GM23338 (cell line): ENCODE measurements around the gene RHBDD2. TPM values are rescaled to one million over a fixed set of nuclear protein-coding genes. Genes with fewer than 3 reads are reported as not detected.

Experiments used
- ATAC-seq: fragments of 200-7000 bp; cut with Tn5 transposase; 3 replicates; pipeline ENCODE4 v1.9.1; 2020
- DNase-seq: peaks from one replicate; pipeline ENCODE4 v3.0.0-alpha.2; 2015; ENCODE audit warnings: low spot score
- H2AFZ ChIP-seq: fragments of 200-600 bp; sonication (generic); 2 replicates; pipeline ENCODE4 v1.8.0; 2016; ENCODE audit warnings: antibody characterized with exemption, mild to moderate bottlenecking, moderate library complexity
- H3F3A ChIP-seq: fragments of 200-600 bp; sonication (generic); replicated peaks from 2 replicates; pipeline ENCODE4 v1.8.0; 2017; ENCODE audit warnings: antibody characterized with exemption, mixed run types, low read depth
- H3K27ac ChIP-seq: fragments of 200-600 bp; sonication (generic); 2 replicates; pipeline ENCODE4 v1.6.1; 2016; ENCODE audit warnings: low read depth
- H3K27me3 ChIP-seq: fragments of 200-600 bp; sonication (generic); 2 replicates; pipeline ENCODE4 v1.8.0; 2016; ENCODE audit warnings: mild to moderate bottlenecking, mixed run types, moderate library complexity; ENCODE audit not compliant: insufficient read depth
- H3K36me3 ChIP-seq: fragments of 200-600 bp; sonication (generic); 2 replicates; pipeline ENCODE4 v1.8.0; 2016; ENCODE audit warnings: mild to moderate bottlenecking; ENCODE audit not compliant: insufficient read depth
- H3K4me1 ChIP-seq: fragments of 200-600 bp; sonication (generic); 2 replicates; pipeline ENCODE4 v1.8.0; 2016; ENCODE audit warnings: mild to moderate bottlenecking, moderate library complexity; ENCODE audit not compliant: insufficient read depth
- H3K4me2 ChIP-seq: fragments of 200-600 bp; sonication (generic); 2 replicates; pipeline ENCODE4 v1.7.1; 2017; ENCODE audit warnings: mixed run types
- H3K4me3 ChIP-seq: fragments of 200-600 bp; sonication (generic); 2 replicates; pipeline ENCODE4 v1.6.1; 2016; ENCODE audit warnings: mixed run types
- H3K79me2 ChIP-seq: fragments of 200-600 bp; sonication (generic); replicated peaks from 2 replicates; pipeline ENCODE4 v1.8.0; 2017; ENCODE audit warnings: mild to moderate bottlenecking; ENCODE audit not compliant: insufficient read depth
- H3K9me2 ChIP-seq: fragments of 200-600 bp; sonication (generic); 2 replicates; pipeline ENCODE4 v1.8.0; 2017; ENCODE audit not compliant: insufficient read depth
- H4K20me1 ChIP-seq: fragments of 200-600 bp; sonication (generic); replicated peaks from 2 replicates; pipeline ENCODE4 v1.8.0; 2017; ENCODE audit warnings: mild to moderate bottlenecking; ENCODE audit not compliant: insufficient read depth
- H3K27ac Mint-ChIP-seq: 2 replicates; pipeline ENCODE4 v1.8.0; 2020; ENCODE audit warnings: inconsistent platforms, mild to moderate bottlenecking, moderate library complexity, mixed read lengths
- H3K27me3 Mint-ChIP-seq: 3 replicates; pipeline ENCODE4 v1.8.0; 2022; ENCODE audit warnings: low read depth, mild to moderate bottlenecking, moderate library complexity, mixed read lengths, inconsistent platforms; ENCODE audit not compliant: insufficient read depth, poor library complexity
- H3K36me3 Mint-ChIP-seq: 3 replicates; pipeline ENCODE4 v1.8.0; 2021; ENCODE audit warnings: low read depth, mild to moderate bottlenecking, inconsistent platforms, moderate library complexity, mixed read lengths
- H3K4me1 Mint-ChIP-seq: 3 replicates; pipeline ENCODE4 v1.8.0; 2020; ENCODE audit warnings: mild to moderate bottlenecking, inconsistent platforms, mixed read lengths
- H3K4me3 Mint-ChIP-seq: 3 replicates; pipeline ENCODE4 v1.8.0; 2021; ENCODE audit warnings: moderate library complexity, mild to moderate bottlenecking, inconsistent platforms, mixed read lengths
- H3K9me3 Mint-ChIP-seq: 3 replicates; pipeline ENCODE4 v1.8.0; 2020; ENCODE audit warnings: moderate library complexity, mild to moderate bottlenecking, inconsistent platforms, mixed read lengths
- CREB1 ChIP-seq: fragments of 250-450 bp; sonication (Bioruptor Pico); IDR thresholded peaks from 2 replicates; pipeline ENCODE4 v1.5.0; 2020; ENCODE audit warnings: low read depth, mild to moderate bottlenecking, moderate library complexity
- JUNB ChIP-seq: IDR thresholded peaks from one replicate; pipeline ENCODE4 v1.6.1; 2016; ENCODE audit warnings: antibody characterized with exemption; ENCODE audit not compliant: unreplicated experiment
- POLR2AphosphoS5 ChIP-seq: IDR thresholded peaks from 2 replicates; pipeline ENCODE4 v1.6.1; 2016; ENCODE audit warnings: antibody characterized with exemption, low read depth
- ZNF114 ChIP-seq: fragments of 250-450 bp; sonication (Bioruptor Pico); IDR thresholded peaks from 2 replicates; pipeline ENCODE4 v1.5.0; 2020; ENCODE audit warnings: mild to moderate bottlenecking, moderate library complexity
- ZNF462 ChIP-seq: fragments of 250-450 bp; sonication (Bioruptor Pico); IDR thresholded peaks from 2 replicates; pipeline ENCODE4 v1.5.0; 2020; ENCODE audit warnings: mild to moderate bottlenecking, moderate library complexity
- polyA plus RNA-seq: library from polyadenylated mRNA; unstranded; fragments of >200 nt; fragmentation: Nextera tagmentation; extraction: Ambion mirVana; gene quantifications from 2 replicates; pipeline ENCODE4 v1.2.1, GENCODE V29; 2016
- total RNA-seq: library from RNA; depleted of rRNA; stranded (reverse); fragments of >200 nt; shearing (Covaris generic); gene quantifications from 2 replicates; pipeline ENCODE4 v1.2.3, GENCODE V29; 2014
- TF ChIP-seq, protein P1 (sequence below): IDR thresholded peaks from one replicate; pipeline ENCODE4 v1.6.1; 2018; ENCODE audit warnings: antibody characterized with exemption; ENCODE audit not compliant: unreplicated experiment
- TF ChIP-seq, protein P2 (sequence below), 2 experiments: fragments of 200-600 bp in 1 of 2; sonication (generic) in 1 of 2; conservative IDR thresholded peaks; 2 replicates each; pipeline versions ENCODE4 v1.5.1 to v1.6.1; 2016 to 2017; ENCODE audit warnings: antibody characterized with exemption in 2 of 2, low read depth in 2 of 2, mild to moderate bottlenecking in 2 of 2, moderate library complexity in 1 of 2

The RHBDD2 gene
- total and polyA plus RNA-seq, 2 experiments from 2014 or later = 23.1 to 25.7 TPM

GRCh38 chr7:75891815-75892411 lies 13.1 kb downstream of the RHBDD2 start:
- DNase-seq = no peak
- H4K20me1 ChIP-seq = no peaks in the 10 kb centered on the region
- peaks cover 18% of the 10 kb centered on the region for H3K36me3 Mint-ChIP-seq
- H3K79me2 ChIP-seq = no peaks in the 10 kb centered on the region
- H3K4me1 ChIP-seq = no peaks in the 10 kb centered on the region
- H3K36me3 ChIP-seq = no peaks in the 10 kb centered on the region
- H3K4me3 Mint-ChIP-seq = no peak overlapping the region
- no peak overlapping the region for H2AFZ ChIP-seq
- H3K9me2 ChIP-seq = no peaks in the 10 kb centered on the region
- H3K4me2 ChIP-seq = no peak overlapping the region
- no peak overlapping the region for H3K4me3 ChIP-seq
- peaks cover 2% of the 10 kb centered on the region; the same call in 1 of the 3 replicates for H3K4me1 Mint-ChIP-seq
- no peak overlapping the region for H3K27ac Mint-ChIP-seq
- peaks cover 12% of the 10 kb centered on the region for H3K27me3 Mint-ChIP-seq
- H3F3A ChIP-seq = no peaks in the 10 kb centered on the region
- no peaks in the 10 kb centered on the region for H3K27me3 ChIP-seq
- H3K9me3 Mint-ChIP-seq = peaks cover 2% of the 10 kb centered on the region; the same call in 1 of the 3 replicates
- TF ChIP-seq ZNF462 (CRISPR knock-in tag) = no peak
- TF ChIP-seq, protein P1, sequence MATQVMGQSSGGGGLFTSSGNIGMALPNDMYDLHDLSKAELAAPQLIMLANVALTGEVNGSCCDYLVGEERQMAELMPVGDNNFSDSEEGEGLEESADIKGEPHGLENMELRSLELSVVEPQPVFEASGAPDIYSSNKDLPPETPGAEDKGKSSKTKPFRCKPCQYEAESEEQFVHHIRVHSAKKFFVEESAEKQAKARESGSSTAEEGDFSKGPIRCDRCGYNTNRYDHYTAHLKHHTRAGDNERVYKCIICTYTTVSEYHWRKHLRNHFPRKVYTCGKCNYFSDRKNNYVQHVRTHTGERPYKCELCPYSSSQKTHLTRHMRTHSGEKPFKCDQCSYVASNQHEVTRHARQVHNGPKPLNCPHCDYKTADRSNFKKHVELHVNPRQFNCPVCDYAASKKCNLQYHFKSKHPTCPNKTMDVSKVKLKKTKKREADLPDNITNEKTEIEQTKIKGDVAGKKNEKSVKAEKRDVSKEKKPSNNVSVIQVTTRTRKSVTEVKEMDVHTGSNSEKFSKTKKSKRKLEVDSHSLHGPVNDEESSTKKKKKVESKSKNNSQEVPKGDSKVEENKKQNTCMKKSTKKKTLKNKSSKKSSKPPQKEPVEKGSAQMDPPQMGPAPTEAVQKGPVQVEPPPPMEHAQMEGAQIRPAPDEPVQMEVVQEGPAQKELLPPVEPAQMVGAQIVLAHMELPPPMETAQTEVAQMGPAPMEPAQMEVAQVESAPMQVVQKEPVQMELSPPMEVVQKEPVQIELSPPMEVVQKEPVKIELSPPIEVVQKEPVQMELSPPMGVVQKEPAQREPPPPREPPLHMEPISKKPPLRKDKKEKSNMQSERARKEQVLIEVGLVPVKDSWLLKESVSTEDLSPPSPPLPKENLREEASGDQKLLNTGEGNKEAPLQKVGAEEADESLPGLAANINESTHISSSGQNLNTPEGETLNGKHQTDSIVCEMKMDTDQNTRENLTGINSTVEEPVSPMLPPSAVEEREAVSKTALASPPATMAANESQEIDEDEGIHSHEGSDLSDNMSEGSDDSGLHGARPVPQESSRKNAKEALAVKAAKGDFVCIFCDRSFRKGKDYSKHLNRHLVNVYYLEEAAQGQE = no peak
- TF ChIP-seq ZNF114 = no peak
- TF ChIP-seq POLR2AphosphoS5 = no peak
- TF ChIP-seq, protein P2, sequence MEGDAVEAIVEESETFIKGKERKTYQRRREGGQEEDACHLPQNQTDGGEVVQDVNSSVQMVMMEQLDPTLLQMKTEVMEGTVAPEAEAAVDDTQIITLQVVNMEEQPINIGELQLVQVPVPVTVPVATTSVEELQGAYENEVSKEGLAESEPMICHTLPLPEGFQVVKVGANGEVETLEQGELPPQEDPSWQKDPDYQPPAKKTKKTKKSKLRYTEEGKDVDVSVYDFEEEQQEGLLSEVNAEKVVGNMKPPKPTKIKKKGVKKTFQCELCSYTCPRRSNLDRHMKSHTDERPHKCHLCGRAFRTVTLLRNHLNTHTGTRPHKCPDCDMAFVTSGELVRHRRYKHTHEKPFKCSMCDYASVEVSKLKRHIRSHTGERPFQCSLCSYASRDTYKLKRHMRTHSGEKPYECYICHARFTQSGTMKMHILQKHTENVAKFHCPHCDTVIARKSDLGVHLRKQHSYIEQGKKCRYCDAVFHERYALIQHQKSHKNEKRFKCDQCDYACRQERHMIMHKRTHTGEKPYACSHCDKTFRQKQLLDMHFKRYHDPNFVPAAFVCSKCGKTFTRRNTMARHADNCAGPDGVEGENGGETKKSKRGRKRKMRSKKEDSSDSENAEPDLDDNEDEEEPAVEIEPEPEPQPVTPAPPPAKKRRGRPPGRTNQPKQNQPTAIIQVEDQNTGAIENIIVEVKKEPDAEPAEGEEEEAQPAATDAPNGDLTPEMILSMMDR (conservative IDR thresholded peaks at IDR 0.05; ENCODE audit: low read depth in 2 of 2) = no peak
- no peak for TF ChIP-seq JUNB
- TF ChIP-seq CREB1 (CRISPR knock-in tag) = no peak
- H3K27ac ChIP-seq = no peak overlapping the region
- no peak for ATAC-seq
